ENCODE measurements around the gene KCTD7.
"Not testable (repeated sequence)": the region's sequence is repeated elsewhere in the genome, so short reads cannot be mapped to it uniquely, and the experiment has no call there.

The KCTD7 gene

GRCh38 chr7:66628361-66629221 is at the start of gene KCTD7:
TSS of gene KCTD7 (plus strand) at chr7:66628881. CDS start at chr7:66629065, 184 bp downstream.
- in situ Hi-C loops (cut with MboI; ENCODE audit: low sequenced_read_pairs) = no loop called here

GRCh38 chr7:66580380-66580779 is 48.3 kb upstream of the KCTD7 start:
- in situ Hi-C loops (cut with MboI; ENCODE audit: low sequenced_read_pairs) = loop anchor here (25.0 kb wide), 1 partner anchor 357 kb away; no protein-coding TSS in a partner anchor

GRCh38 chr7:66582816-66583489 is 45.7 kb upstream of the KCTD7 start:
- in situ Hi-C loops (cut with MboI; ENCODE audit: low sequenced_read_pairs) = loop anchor here (25.0 kb wide), 1 partner anchor 354 kb away; no protein-coding TSS in a partner anchor

- in situ Hi-C loops (cut with MboI; ENCODE audit: low sequenced_read_pairs) = loop anchor here (25.0 kb wide), 1 partner anchor 354 kb away; no protein-coding TSS in a partner anchor
These were observed 45.1 kb upstream of the KCTD7 start for GRCh38 chr7:66583490-66584110.

GRCh38 chr7:66586181-66586580 is 42.5 kb upstream of the KCTD7 start:
- in situ Hi-C loops (cut with MboI; ENCODE audit: low sequenced_read_pairs) = loop anchor here (25.0 kb wide), 1 partner anchor 351 kb away; no protein-coding TSS in a partner anchor

- in situ Hi-C loops (cut with MboI; ENCODE audit: low sequenced_read_pairs) = loop anchor here (25.0 kb wide), 1 partner anchor 349 kb away; no protein-coding TSS in a partner anchor
These were observed 40.5 kb upstream of the KCTD7 start for GRCh38 chr7:66588226-66588625.

- in situ Hi-C loops (cut with MboI; ENCODE audit: low sequenced_read_pairs) = loop anchor here (25.0 kb wide), 1 partner anchor 348 kb away; no protein-coding TSS in a partner anchor
These were observed 39.7 kb upstream of the KCTD7 start for GRCh38 chr7:66588856-66589570.

GRCh38 chr7:66590302-66591057 is 38.2 kb upstream of the KCTD7 start:
- in situ Hi-C loops (cut with MboI; ENCODE audit: low sequenced_read_pairs) = loop anchor here (25.0 kb wide), 1 partner anchor 347 kb away; no protein-coding TSS in a partner anchor

GRCh38 chr7:66591058-66591798 is 37.5 kb upstream of the KCTD7 start:
- in situ Hi-C loops (cut with MboI; ENCODE audit: low sequenced_read_pairs) = loop anchor here (25.0 kb wide), 1 partner anchor 346 kb away; no protein-coding TSS in a partner anchor

GRCh38 chr7:66591799-66592596 is 36.7 kb upstream of the KCTD7 start:
- in situ Hi-C loops (cut with MboI; ENCODE audit: low sequenced_read_pairs) = loop anchor here (25.0 kb wide), 1 partner anchor 345 kb away; no protein-coding TSS in a partner anchor

GRCh38 chr7:66592597-66593146 is 36.0 kb upstream of the KCTD7 start:
- in situ Hi-C loops (cut with MboI; ENCODE audit: low sequenced_read_pairs) = loop anchor here (25.0 kb wide), 1 partner anchor 345 kb away; no protein-coding TSS in a partner anchor

GRCh38 chr7:66594082-66594481 is 34.6 kb upstream of the KCTD7 start:
- in situ Hi-C loops (cut with MboI; ENCODE audit: low sequenced_read_pairs) = loop anchor here (25.0 kb wide), 1 partner anchor 343 kb away; no protein-coding TSS in a partner anchor

GRCh38 chr7:66597461-66597860 is 31.2 kb upstream of the KCTD7 start:
- in situ Hi-C loops (cut with MboI; ENCODE audit: low sequenced_read_pairs) = loop anchor here (25.0 kb wide), 1 partner anchor 340 kb away; no protein-coding TSS in a partner anchor

GRCh38 chr7:66602159-66602558 is 26.5 kb upstream of the KCTD7 start:
- in situ Hi-C loops (cut with MboI; ENCODE audit: low sequenced_read_pairs) = no loop called here

GRCh38 chr7:66604198-66604597 is 24.5 kb upstream of the KCTD7 start:
- in situ Hi-C loops (cut with MboI; ENCODE audit: low sequenced_read_pairs) = no loop called here

- in situ Hi-C loops (cut with MboI; ENCODE audit: low sequenced_read_pairs) = not testable (repeated sequence)
These were observed 22.0 kb upstream of the KCTD7 start for GRCh38 chr7:66606540-66607291.

- in situ Hi-C loops (cut with MboI; ENCODE audit: low sequenced_read_pairs) = no loop called here
These were observed 19.5 kb upstream of the KCTD7 start for GRCh38 chr7:66609176-66609575.
